CD14-positive monocyte (primary cell): ENCODE results near the gene C5orf47. TPM values are rescaled to one million over a fixed set of nuclear protein-coding genes. Genes with fewer than 3 reads are reported as not detected.

ENCODE experiments used
- DNase-seq, 3 donors: peaks; one replicate each; pipeline ENCODE4 v3.0.0-alpha.2; 2011 to 2022
- H2AFZ ChIP-seq: 2 replicates; pipeline ENCODE4 v1.6.0; 2012; ENCODE audit warnings: mild to moderate bottlenecking, low read depth, low read length, inconsistent platforms; ENCODE audit not compliant: insufficient read depth, poor library complexity, severe bottlenecking
- H3K27ac ChIP-seq, 2 donors: 1 replicate in 1 of 2; 2 replicates in 1 of 2; pipeline ENCODE4 v1.5.1; 2012 to 2013; ENCODE audit warnings: low read length in 2 of 2, control low read depth in 1 of 2, inconsistent platforms in 1 of 2, low read depth in 1 of 2, mild to moderate bottlenecking in 1 of 2
- H3K27me3 ChIP-seq, 2 donors: one replicate each; pipeline versions ENCODE4 v1.6.0 to v1.6.1; 2011 to 2013; ENCODE audit warnings: low read length in 2 of 2; ENCODE audit not compliant: control insufficient read depth in 2 of 2, insufficient read depth in 2 of 2
- H3K36me3 ChIP-seq, 2 donors: replicated peaks in 1 of 2; 1 replicate in 1 of 2; 2 replicates in 1 of 2; pipeline versions ENCODE4 v1.5.1 to v1.6.1; 2012 to 2013; ENCODE audit warnings: low read length in 2 of 2, control low read depth in 1 of 2, inconsistent platforms in 1 of 2, mild to moderate bottlenecking in 1 of 2; ENCODE audit not compliant: insufficient read depth in 2 of 2, control insufficient read depth in 1 of 2
- H3K4me1 ChIP-seq, 2 donors: 1 replicate in 1 of 2; 2 replicates in 1 of 2; pipeline versions ENCODE4 v1.5.1 to v1.6.1; 2012 to 2013; ENCODE audit warnings: low read length in 2 of 2, control low read depth in 1 of 2, inconsistent platforms in 1 of 2, mild to moderate bottlenecking in 1 of 2, moderate library complexity in 1 of 2; ENCODE audit not compliant: insufficient read depth in 2 of 2, control insufficient read depth in 1 of 2
- H3K4me2 ChIP-seq: replicated peaks from 2 replicates; pipeline ENCODE3; 2012; ENCODE audit warnings: low read length, moderate library complexity, mild to moderate bottlenecking; ENCODE audit not compliant: poor library complexity, severe bottlenecking; ENCODE audit errors: extremely low read depth
- H3K4me3 ChIP-seq, 3 experiments: fragments of 200-600 bp in 1 of 3; sonication (generic) in 1 of 3; replicated peaks in 1 of 3; 1 replicate in 2 of 3; 2 replicates in 1 of 3; pipeline ENCODE4 v1.5.1; 2011 to 2013; ENCODE audit warnings: low read length in 3 of 3, mild to moderate bottlenecking in 3 of 3, control low read depth in 2 of 3, low read depth in 2 of 3, inconsistent platforms in 1 of 3, moderate library complexity in 1 of 3
- H3K79me2 ChIP-seq: 2 replicates; pipeline ENCODE4 v1.6.0; 2012; ENCODE audit warnings: mild to moderate bottlenecking, control low read depth, inconsistent platforms, low read length, moderate library complexity; ENCODE audit not compliant: insufficient read depth
- H3K9ac ChIP-seq: 2 replicates; pipeline ENCODE4 v1.6.0; 2017; ENCODE audit warnings: low read length, mild to moderate bottlenecking; ENCODE audit not compliant: insufficient read depth, poor library complexity, severe bottlenecking
- H3K9me3 ChIP-seq, 2 donors: replicated peaks in 1 of 2; 1 replicate in 1 of 2; 2 replicates in 1 of 2; pipeline versions ENCODE4 v1.5.1 to v1.6.1; 2012 to 2013; ENCODE audit warnings: low read length in 2 of 2, control low read depth in 1 of 2; ENCODE audit not compliant: control insufficient read depth in 1 of 2, insufficient read depth in 1 of 2
- H4K20me1 ChIP-seq: 2 replicates; pipeline ENCODE4 v1.6.0; 2012; ENCODE audit warnings: mild to moderate bottlenecking, low read length, control low read depth, moderate library complexity; ENCODE audit not compliant: insufficient read depth
- H3K27ac Mint-ChIP-seq, 7 donors: one replicate each; pipeline ENCODE4 v1.8.0; 2020; ENCODE audit warnings: mild to moderate bottlenecking in 7 of 7, mixed read lengths in 7 of 7, moderate library complexity in 6 of 7, inconsistent platforms in 2 of 7
- H3K27me3 Mint-ChIP-seq, 3 donors: one replicate each; pipeline ENCODE4 v1.8.0; 2021 to 2022; ENCODE audit warnings: low read depth in 3 of 3, mild to moderate bottlenecking in 3 of 3, mixed read lengths in 3 of 3, moderate library complexity in 3 of 3, inconsistent platforms in 1 of 3
- H3K36me3 Mint-ChIP-seq, 2 donors: one replicate each; pipeline ENCODE4 v1.8.0; 2020; ENCODE audit warnings: mixed read lengths in 2 of 2, inconsistent platforms in 1 of 2, mild to moderate bottlenecking in 1 of 2
- H3K4me1 Mint-ChIP-seq: one replicate; pipeline ENCODE4 v1.8.0; 2020; ENCODE audit warnings: mild to moderate bottlenecking, mixed read lengths
- H3K4me3 Mint-ChIP-seq, 2 donors: one replicate each; pipeline ENCODE4 v1.8.0; 2020; ENCODE audit warnings: mild to moderate bottlenecking in 2 of 2, mixed read lengths in 2 of 2, moderate library complexity in 1 of 2
- H3K9me3 Mint-ChIP-seq, 7 donors: one replicate each; pipeline ENCODE4 v1.8.0; 2020 to 2022; ENCODE audit warnings: mixed read lengths in 7 of 7, mild to moderate bottlenecking in 6 of 7, moderate library complexity in 6 of 7, inconsistent platforms in 2 of 7
- CTCF ChIP-seq: fragments of 200-600 bp; IDR thresholded peaks from one replicate; pipeline ENCODE4 v1.8.0; 2022; ENCODE audit warnings: antibody characterized with exemption, mild to moderate bottlenecking
- WGBS: methylation state at CpG from one replicate; pipeline ENCODE4 v1.1.5; 2013; ENCODE audit warnings: missing lambda C conversion rate; ENCODE audit not compliant: insufficient coverage; 5-methylcytosine and 5-hydroxymethylcytosine counted together
- intact Hi-C, 2 donors: fragments of 100-400 bp; cut with micrococcal nuclease; formaldehyde crosslinking; loops; one replicate each; pipeline versions ENCODE4 v1.15.0 to v1.15.1; 2023
- polyA plus RNA-seq, 3 donors: library from polyadenylated mRNA; depleted of rRNA in 1 of 3; unstranded in 2 of 3; stranded (reverse) in 1 of 3; fragments of 300-500 nt in 2 of 3; fragments of >200 nt in 1 of 3; fragmentation: Illumina TruSeq in 2 of 3; gene quantifications; 1 replicate in 2 of 3; 2 replicates in 1 of 3; pipeline ENCODE4 v1.2.3, GENCODE V29; 2012 to 2021

The C5orf47 gene
- polyA plus RNA-seq, 3 donors, result not detected

- Mint-ChIP-seq H3K27ac (peak overlapping the region in 1 of 7 donors; percentile 37), H3K9me3 (no peaks in the 10 kb centered on the region), H3K4me1 (peaks cover 32% of the 10 kb centered on the region), H3K36me3 (peaks cover 48 to 58% of the 10 kb centered on the region in 2 donors), H3K27me3 (peaks cover 0 to 3% (median 1%) of the 10 kb centered on the region in 3 donors), H3K4me3 (no peak overlapping the region)
- no peak for DNase-seq
- Histone ChIP-seq H3K79me2 (peaks cover 39% of the 10 kb centered on the region), H3K9me3 (no peaks in the 10 kb centered on the region), H3K9ac (no peak overlapping the region), H3K4me3 (no peak overlapping the region), H2AFZ (no peak overlapping the region), H3K4me1 (peaks cover 26 to 35% of the 10 kb centered on the region in 2 donors), H3K27ac (no peak overlapping the region), H4K20me1 (peaks cover 54% of the 10 kb centered on the region), H3K36me3 (peaks cover 54 to 55% of the 10 kb centered on the region in 2 donors), H3K27me3 (no peaks in the 10 kb centered on the region), H3K4me2 (no peak overlapping the region)
- TF ChIP-seq CTCF, result no peak
- intact Hi-C loops, result no loop called here
- no CpG with 5 or more reads among the region's 2 CpGs for WGBS
Measured at GRCh38 chr5:173944511-173944910, 44.5 kb upstream of the C5orf47 start.

DNA sequence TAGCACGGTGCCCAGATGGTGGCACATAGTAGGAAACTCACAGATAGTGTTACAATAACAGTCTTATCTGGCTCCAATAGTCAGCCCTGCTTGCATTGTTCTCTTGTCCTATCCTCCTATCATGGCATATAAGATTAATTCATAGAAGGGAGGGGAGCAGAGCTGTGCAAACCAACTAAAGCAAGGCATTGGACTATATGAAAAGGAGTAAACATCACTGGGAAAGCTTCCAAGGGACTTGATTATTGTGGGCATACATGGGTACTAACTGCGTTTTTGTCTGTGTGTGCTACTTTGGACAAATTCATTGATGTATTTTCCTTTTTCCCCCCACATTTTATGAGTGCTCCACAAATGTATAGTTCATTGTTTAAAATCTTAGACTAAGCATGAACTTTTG lies 43.8 kb upstream of the C5orf47 start:
- no peak for TF ChIP-seq CTCF
- Mint-ChIP-seq H3K9me3 (no peaks in the 10 kb centered on the region), H3K4me3 (no peak overlapping the region), H3K27ac (no peak overlapping the region), H3K36me3 (peaks cover 53 to 65% of the 10 kb centered on the region in 2 donors), H3K27me3 (peaks cover 0 to 3% (median 1%) of the 10 kb centered on the region in 3 donors), H3K4me1 (peaks cover 26% of the 10 kb centered on the region)
- Histone ChIP-seq H3K9me3 (no peaks in the 10 kb centered on the region), H4K20me1 (peaks cover 60% of the 10 kb centered on the region), H3K9ac (no peak overlapping the region), H3K4me3 (no peak overlapping the region), H2AFZ (no peak overlapping the region), H3K4me2 (no peak overlapping the region), H3K4me1 (peaks cover 19 to 29% of the 10 kb centered on the region in 2 donors), H3K27me3 (no peaks in the 10 kb centered on the region), H3K36me3 (peaks cover 61 to 62% of the 10 kb centered on the region in 2 donors), H3K79me2 (peaks cover 34% of the 10 kb centered on the region), H3K27ac (no peak overlapping the region)
- intact Hi-C loops, result no loop called here
- no CpG with 5 or more reads among the region's 2 CpGs for WGBS
- DNase-seq, result no peak
